Upper lobe of left lung (tissue), 4 donors: Measurements from ENCODE around the gene CD247.

ENCODE experiments used
- EP300 ChIP-seq, 4 donors: sonication (generic); formaldehyde crosslinking; IDR thresholded peaks; one replicate each; pipeline ENCODE4 v1.5.1; 2017; ENCODE audit warnings: antibody characterized with exemption in 4 of 4, control low read depth in 2 of 4
- POLR2A ChIP-seq, 4 donors: fragments of 450-650 bp; IDR thresholded peaks; one replicate each; pipeline ENCODE4 v1.5.1; 2016 to 2017; ENCODE audit warnings: antibody characterized with exemption in 4 of 4, mild to moderate bottlenecking in 2 of 4
- POLR2AphosphoS5 ChIP-seq, 2 donors: sonication (generic); formaldehyde crosslinking; IDR thresholded peaks; one replicate each; pipeline ENCODE4 v1.5.1; 2017; ENCODE audit warnings: antibody characterized with exemption in 2 of 2
- TF ChIP-seq, protein P1 (sequence below), 6 experiments: fragments of 450-650 bp in 4 of 6; fragments of 200-600 bp in 2 of 6; sonication (generic) in 2 of 6; IDR thresholded peaks; one replicate each; pipeline ENCODE4 v1.5.1; 2016 to 2019; ENCODE audit warnings: antibody characterized with exemption in 6 of 6

DNA sequence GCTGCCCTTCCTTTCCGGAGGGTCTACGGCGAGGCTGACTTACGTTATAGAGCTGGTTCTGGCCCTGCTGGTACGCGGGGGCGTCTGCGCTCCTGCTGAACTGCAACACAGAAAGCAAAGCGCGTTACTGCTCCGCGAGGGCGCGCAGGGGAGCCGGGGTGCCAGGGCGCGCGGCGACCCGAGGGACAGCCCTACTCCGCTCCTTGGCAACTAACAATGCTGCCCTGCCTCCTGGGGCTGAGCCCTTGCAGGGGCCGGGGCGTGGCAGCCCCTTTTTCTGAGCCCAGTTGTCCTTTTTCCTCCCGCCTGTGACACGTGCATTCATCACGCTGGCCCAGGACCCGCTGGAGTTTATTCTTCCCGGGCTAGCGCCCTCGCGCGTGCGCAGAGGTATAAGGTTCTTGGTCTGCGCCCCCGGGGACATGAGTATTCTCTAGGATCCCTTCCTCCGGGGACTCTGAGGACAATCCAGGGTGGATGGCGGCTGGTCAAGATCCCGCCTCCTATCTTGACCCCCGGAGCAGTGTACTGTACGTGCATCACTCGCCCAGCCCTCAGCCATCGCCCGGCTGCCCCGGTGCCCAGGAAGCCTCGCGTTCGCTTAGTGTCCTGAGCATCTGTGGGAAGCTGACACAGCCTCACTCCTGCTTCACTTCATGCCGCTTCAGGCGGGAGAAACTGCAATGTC lies 78.9 kb downstream of the CD247 start:
- TF ChIP-seq POLR2A (IDR thresholded peaks at IDR 0.05) (no peak), POLR2AphosphoS5 (IDR thresholded peaks at IDR 0.05) (no peak), EP300 (IDR thresholded peaks at IDR 0.05) (no peak)
- TF ChIP-seq, protein P1, sequence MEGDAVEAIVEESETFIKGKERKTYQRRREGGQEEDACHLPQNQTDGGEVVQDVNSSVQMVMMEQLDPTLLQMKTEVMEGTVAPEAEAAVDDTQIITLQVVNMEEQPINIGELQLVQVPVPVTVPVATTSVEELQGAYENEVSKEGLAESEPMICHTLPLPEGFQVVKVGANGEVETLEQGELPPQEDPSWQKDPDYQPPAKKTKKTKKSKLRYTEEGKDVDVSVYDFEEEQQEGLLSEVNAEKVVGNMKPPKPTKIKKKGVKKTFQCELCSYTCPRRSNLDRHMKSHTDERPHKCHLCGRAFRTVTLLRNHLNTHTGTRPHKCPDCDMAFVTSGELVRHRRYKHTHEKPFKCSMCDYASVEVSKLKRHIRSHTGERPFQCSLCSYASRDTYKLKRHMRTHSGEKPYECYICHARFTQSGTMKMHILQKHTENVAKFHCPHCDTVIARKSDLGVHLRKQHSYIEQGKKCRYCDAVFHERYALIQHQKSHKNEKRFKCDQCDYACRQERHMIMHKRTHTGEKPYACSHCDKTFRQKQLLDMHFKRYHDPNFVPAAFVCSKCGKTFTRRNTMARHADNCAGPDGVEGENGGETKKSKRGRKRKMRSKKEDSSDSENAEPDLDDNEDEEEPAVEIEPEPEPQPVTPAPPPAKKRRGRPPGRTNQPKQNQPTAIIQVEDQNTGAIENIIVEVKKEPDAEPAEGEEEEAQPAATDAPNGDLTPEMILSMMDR (IDR thresholded peaks at IDR 0.05): peak in 1 of 6 experiments; percentile 6
